ENCODE data around the gene CASTOR1. TPM values are rescaled to one million over a fixed set of nuclear protein-coding genes. Genes with fewer than 3 reads are reported as not detected.

CASTOR1 gene
- total RNA-seq, 1 donor from 2014 or later: 55.9 TPM

DNA sequence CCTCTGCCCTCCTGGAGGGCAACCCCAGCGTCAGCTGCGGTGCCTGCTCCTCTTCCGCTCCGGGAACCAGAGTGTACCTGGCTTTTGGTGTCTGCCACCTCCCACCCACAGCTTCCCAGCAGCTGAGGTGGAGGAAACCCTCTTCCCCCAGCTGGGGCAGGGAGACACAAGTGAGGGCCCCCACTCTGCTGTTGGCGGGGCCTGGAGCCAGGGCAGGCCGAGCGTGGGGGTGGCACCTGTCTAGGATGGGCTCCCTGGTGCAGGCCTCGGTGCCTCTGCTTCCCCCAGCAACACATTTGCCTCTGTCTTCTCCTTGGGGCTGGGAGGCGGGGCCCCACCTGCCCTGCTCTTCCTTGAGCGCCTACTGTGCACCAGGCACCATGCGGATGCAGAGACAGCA is 29.0 kb downstream of the CASTOR1 start:
- no peak overlapping the region for H3K4me3 ChIP-seq
- no peak overlapping the region for H3K27ac ChIP-seq
- H3K9me3 ChIP-seq: no peaks in the 10 kb centered on the region
- peaks cover 4 to 6% of the 10 kb centered on the region in 2 donors for H3K4me1 ChIP-seq
- H3K27me3 ChIP-seq: no peaks in the 10 kb centered on the region
- no peaks in the 10 kb centered on the region for H3K36me3 ChIP-seq
- intact Hi-C loops (cut with DNase I): loop anchor here (5.0 kb wide), 1 partner anchor 222 kb away; no protein-coding TSS in a partner anchor
- TF ChIP-seq, protein P1, sequence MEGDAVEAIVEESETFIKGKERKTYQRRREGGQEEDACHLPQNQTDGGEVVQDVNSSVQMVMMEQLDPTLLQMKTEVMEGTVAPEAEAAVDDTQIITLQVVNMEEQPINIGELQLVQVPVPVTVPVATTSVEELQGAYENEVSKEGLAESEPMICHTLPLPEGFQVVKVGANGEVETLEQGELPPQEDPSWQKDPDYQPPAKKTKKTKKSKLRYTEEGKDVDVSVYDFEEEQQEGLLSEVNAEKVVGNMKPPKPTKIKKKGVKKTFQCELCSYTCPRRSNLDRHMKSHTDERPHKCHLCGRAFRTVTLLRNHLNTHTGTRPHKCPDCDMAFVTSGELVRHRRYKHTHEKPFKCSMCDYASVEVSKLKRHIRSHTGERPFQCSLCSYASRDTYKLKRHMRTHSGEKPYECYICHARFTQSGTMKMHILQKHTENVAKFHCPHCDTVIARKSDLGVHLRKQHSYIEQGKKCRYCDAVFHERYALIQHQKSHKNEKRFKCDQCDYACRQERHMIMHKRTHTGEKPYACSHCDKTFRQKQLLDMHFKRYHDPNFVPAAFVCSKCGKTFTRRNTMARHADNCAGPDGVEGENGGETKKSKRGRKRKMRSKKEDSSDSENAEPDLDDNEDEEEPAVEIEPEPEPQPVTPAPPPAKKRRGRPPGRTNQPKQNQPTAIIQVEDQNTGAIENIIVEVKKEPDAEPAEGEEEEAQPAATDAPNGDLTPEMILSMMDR (IDR thresholded peaks at IDR 0.05): no peak
- DNase-seq (ENCODE audit: low spot score in 2 of 2): no peak

DNA sequence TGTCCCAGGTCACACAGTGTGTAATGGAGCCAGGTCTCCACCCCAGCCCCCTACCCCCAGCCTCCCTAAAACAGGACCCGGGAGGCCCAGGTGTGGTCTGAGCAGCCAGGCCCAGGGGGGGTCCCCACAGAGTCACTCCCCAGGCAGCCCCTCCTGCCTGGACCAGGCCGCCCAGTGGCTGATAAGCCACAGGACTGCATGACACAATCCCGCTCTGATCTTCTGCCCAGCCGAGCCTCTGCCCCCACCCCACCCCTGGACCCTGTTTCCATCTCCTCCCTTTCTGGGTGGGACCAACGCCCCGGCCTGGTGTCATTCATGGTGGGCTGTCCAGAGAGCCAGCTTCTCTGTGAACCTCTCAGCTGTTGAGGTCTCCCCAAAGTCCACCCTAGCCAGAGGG is 35.0 kb downstream of the CASTOR1 start:
- no peak for DNase-seq (ENCODE audit: low spot score in 2 of 2)
- H3K27me3 ChIP-seq: no peaks in the 10 kb centered on the region
- H3K36me3 ChIP-seq: no peaks in the 10 kb centered on the region
- peaks cover 6 to 14% of the 10 kb centered on the region in 2 donors for H3K4me1 ChIP-seq
- TF ChIP-seq, protein P1 (IDR thresholded peaks at IDR 0.05): no peak
- no peak overlapping the region for H3K4me3 ChIP-seq
- H3K9me3 ChIP-seq: no peaks in the 10 kb centered on the region
- H3K27ac ChIP-seq: no peak overlapping the region
- intact Hi-C loops (cut with DNase I): no loop called here

DNA sequence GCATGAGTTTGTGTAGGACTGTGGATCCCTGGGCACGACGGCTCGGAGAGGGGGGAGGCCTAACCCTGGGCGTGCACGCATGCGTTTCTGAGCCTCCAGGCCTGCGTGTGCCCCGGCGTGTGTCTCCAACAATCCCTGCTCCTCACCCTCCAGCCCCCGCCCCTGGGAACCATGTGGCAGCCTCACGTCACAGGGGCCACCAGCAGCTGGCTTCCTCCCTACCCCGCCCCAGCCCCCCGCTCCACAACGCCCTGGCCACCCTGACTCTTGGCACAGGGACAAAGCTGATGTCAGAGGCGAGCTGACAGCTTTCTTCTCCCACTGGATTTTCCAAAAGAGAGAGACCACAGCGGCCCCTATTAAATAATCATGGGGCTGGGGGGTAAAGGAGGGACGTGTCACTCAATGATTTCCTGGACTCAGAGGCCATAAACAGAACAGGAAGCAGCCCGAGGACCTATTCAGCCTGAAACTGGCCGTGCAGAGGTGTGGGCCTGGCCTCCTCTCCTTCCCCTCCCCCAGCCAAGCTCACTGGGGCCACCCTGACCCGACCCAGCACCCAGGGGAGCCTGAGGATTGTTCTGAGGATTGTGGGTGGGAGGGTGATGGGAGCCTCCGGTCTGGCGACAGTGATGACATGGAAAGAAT is 36.0 kb downstream of the CASTOR1 start:
- H3K27me3 ChIP-seq: no peaks in the 10 kb centered on the region
- peak overlapping the region in 1 of 2 donors; percentile 39 for H3K4me3 ChIP-seq
- H3K4me1 ChIP-seq: peaks cover 6 to 14% of the 10 kb centered on the region in 2 donors
- intact Hi-C loops (cut with DNase I): no loop called here
- no peaks in the 10 kb centered on the region for H3K36me3 ChIP-seq
- no peaks in the 10 kb centered on the region for H3K9me3 ChIP-seq
- DNase-seq (ENCODE audit: low spot score in 2 of 2): no peak
- TF ChIP-seq, protein P1 (IDR thresholded peaks at IDR 0.05): no peak
- no peak overlapping the region for H3K27ac ChIP-seq

DNA sequence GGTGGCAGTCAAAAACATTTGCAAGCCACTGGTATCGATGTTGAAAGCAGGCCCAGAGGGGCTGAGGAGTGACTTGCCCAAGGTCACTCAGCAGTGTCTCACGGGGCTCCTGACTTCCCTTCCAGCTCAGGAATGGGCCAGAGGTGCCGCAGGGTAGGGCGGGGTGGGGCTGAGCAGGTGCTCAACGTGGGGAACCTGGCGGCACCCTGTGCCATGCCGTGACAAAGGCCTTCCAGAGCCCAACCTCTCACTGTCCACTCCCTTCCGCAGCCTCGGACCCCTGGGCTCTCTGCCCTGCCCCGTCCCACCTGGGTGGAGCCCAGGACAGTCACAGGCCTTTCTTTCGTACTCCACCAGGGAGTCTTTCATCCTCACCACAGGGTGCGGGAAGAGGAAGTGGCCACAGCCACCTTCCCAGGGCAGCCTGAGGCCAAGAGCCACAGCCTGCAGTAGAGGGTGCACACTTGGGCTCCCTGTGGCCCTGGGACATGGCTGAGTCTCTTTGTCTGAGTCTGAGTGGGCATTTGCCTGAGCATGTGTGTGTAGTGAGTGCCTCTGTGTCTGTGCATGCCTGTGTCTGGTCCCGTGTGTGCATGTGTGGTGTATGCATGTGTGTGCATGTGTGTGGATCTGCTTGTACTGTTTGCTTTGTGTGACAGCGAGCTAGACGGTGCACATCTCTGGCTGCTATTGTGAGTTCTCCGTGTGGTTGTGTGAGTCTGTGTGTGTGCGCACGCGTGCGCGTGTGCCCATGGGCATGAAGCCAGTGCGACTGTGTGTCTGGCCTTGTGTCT is 36.7 kb downstream of the CASTOR1 start:
- Histone ChIP-seq H3K27me3 (no peaks in the 10 kb centered on the region), H3K36me3 (no peaks in the 10 kb centered on the region), H3K9me3 (no peaks in the 10 kb centered on the region), H3K4me1 (peaks cover 6 to 14% of the 10 kb centered on the region in 2 donors), H3K27ac (no peak overlapping the region), H3K4me3 (peak overlapping the region in 1 of 2 donors; percentile 39)
- no peak for DNase-seq (ENCODE audit: low spot score in 2 of 2)
- intact Hi-C loops (cut with DNase I): no loop called here
- TF ChIP-seq, protein P1 (IDR thresholded peaks at IDR 0.05): no peak

DNA sequence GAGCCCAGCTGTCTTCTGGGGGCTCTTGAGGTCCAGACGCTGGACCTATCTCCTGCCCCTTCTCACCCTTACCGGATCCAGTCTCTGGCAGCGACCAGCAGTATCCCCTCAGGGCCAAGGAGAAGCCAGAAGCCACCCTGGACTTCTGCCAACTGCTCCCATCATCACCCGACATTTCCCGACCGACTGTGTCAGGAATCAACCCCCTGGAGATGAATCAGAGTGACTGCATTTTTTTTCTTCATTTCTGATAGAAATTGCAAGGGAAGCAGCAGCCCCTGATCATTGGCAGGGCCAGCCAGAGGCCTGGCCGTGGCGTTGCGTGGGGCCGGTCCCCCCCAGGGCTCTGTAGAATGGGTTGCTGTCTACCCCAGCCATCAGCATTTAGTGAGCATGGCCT is 37.6 kb downstream of the CASTOR1 start:
- H3K9me3 ChIP-seq: no peaks in the 10 kb centered on the region
- H3K4me1 ChIP-seq: peaks cover 6 to 14% of the 10 kb centered on the region in 2 donors
- no peak for DNase-seq (ENCODE audit: low spot score in 2 of 2)
- H3K36me3 ChIP-seq: no peaks in the 10 kb centered on the region
- no peaks in the 10 kb centered on the region for H3K27me3 ChIP-seq
- TF ChIP-seq, protein P1 (IDR thresholded peaks at IDR 0.05): no peak
- H3K27ac ChIP-seq: no peak overlapping the region
- intact Hi-C loops (cut with DNase I): no loop called here
- H3K4me3 ChIP-seq: no peak overlapping the region
